KOPT-K1 (cell line): ENCODE data around the gene NOL3.
"Not testable (repeated sequence)": the region's sequence is repeated elsewhere in the genome, so short reads cannot be mapped to it uniquely, and the experiment has no call there.

Experiments used
- H3K27ac ChIP-seq: fragments of 200-600 bp; sonication (generic); 2 replicates; pipeline ENCODE4 v1.5.1; 2016; ENCODE audit warnings: antibody characterized with exemption, mild to moderate bottlenecking, low read depth, low read length; ENCODE audit not compliant: poor library complexity, severe bottlenecking
- H3K36me3 ChIP-seq: fragments of 200-600 bp; sonication (generic); 2 replicates; pipeline ENCODE4 v1.5.1; 2017; ENCODE audit warnings: antibody characterized with exemption, mild to moderate bottlenecking, low read length, moderate library complexity; ENCODE audit not compliant: insufficient read depth
- H3K9me3 ChIP-seq: fragments of 200-600 bp; sonication (generic); 2 replicates; pipeline ENCODE4 v1.5.1; 2017; ENCODE audit warnings: antibody characterized with exemption, low read length, mild to moderate bottlenecking; ENCODE audit not compliant: insufficient read depth, poor library complexity, severe bottlenecking

NOL3 gene

DNA sequence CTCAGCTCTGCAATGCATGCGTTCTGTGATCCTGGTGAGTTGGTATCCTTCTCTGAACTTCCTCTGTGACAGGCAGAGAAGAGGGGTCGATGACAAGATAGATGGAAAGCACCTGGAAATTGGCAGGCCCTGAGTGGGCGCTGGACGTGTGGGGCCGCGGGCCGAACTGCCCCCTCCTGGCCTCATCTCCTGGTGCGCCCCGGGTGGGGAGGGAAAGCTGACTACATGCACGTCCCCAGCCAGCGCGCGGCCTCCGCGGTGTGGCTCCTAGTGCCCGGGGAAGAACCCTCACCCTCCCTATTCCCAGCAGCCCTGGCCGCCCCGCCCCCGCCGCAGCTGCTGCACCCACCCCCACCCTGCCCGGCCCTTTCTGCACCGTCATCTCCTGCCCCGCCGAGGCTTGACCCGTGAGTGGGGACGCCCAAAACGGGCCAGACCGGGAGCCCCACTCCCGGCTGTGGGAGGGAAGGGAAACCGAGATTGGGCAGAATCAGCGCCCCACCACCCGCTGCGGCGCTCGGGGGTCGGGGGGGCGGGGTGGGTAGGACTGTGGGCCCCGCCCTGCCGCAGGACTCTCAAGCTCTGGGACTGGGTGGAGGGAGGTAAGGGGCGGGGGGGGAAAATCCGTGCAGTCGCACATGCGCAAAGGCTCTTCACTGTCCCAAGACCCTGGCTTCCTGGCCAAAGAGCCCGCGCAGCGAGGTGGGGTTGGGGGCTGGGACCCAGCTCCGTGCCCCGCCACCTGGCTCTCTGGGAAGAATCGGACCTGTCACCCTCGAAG is at the start of gene NOL3:
Gene NOL3 (plus strand): TSS at position 371 of the 781 bp plus-strand sequence.
- peak within 1 kb of the TSS; percentile 54 for H3K27ac ChIP-seq
- no peaks in the 10 kb centered on the region for H3K9me3 ChIP-seq
- H3K36me3 ChIP-seq, result no peaks in the 10 kb centered on the region

- H3K27ac ChIP-seq, H3K9me3 ChIP-seq: not testable (repeated sequence)
- peaks cover 72% of the 10 kb centered on the region for H3K36me3 ChIP-seq
These were observed 47.5 kb upstream of the NOL3 start for GRCh38 chr16:67122799-67123198.

DNA sequence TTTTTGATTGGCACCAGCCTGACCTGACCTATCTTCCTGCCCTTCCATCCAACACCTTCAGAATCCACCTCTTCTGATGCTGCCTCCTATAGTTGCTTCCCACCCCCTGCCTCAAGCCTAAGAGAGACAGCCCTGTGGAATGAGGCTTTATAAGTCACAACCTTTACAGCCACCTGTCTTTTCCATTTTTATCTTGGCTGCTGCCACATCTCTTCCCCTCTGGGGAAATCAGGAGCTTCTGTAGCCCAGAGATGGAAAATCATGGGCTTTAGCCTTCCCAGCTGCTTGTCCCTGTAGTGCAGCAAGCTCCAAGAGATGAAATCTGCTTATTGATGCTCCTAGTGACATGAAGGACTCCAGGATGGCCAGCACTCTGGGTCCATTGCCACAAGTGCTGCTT is 41.9 kb upstream of the NOL3 start:
- peaks cover 85% of the 10 kb centered on the region for H3K36me3 ChIP-seq
- no peaks in the 10 kb centered on the region for H3K9me3 ChIP-seq
- H3K27ac ChIP-seq, result no peak overlapping the region

DNA sequence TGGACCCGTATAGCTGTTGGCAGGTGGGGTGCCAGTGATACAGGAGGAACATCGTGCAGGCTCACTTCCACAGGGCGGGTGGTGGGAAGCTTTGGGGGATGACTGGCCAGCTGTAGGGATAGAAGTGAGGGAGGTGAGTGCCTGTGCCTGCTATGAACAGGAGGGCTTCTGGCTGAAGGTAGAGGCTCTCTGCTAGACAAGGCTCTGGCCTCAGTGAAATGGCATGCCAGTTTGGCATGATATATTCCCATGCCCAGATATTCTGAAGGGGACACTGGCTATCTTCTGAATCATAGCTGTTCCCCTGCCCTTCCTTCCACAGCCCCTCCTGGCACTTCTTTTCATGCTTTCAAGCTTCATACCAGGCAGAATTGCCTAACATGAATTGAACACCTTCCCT is 41.5 kb upstream of the NOL3 start:
- Histone ChIP-seq H3K36me3 (peaks cover 83% of the 10 kb centered on the region), H3K9me3 (no peaks in the 10 kb centered on the region), H3K27ac (no peak overlapping the region)

DNA sequence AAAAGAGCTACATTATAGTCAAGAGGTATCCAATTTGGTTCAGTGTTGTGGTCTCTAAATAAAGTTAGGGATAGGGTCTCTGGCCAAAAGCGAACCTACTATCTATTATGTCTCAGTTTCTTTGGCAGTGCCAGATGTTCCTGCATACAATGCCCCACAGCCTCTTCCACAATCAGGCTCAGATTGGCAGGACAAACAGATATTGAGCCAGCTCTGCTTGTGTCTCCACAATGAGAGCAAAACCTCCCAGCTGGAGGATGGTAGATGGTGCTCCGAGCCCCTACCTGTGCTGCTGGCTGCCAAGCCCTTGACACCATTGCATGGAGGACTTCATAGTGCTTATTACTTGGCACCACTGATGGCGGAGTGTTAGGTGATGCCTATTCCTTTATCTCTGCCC is 40.9 kb upstream of the NOL3 start:
- Histone ChIP-seq H3K36me3 (peaks cover 83% of the 10 kb centered on the region), H3K9me3 (no peaks in the 10 kb centered on the region), H3K27ac (no peak overlapping the region)

DNA sequence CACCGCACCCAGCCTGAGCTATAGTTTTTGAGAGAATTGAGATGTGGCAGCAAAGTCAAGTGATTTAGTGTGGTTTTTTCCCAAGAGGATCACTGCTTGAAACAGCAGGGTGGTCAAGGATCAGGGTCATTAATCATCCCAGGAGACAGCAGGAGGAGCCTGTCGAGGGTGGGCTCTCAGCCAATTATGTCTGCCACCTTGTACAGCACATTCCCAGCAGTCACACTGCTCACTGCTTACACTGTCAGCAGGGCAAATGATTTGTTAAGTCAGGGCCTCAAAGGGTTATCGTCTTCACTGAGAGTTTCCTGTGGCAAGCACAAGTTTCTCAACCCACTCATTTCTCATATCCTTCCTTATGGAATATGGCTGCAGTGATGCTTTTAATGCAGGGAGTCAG is 32.7 kb upstream of the NOL3 start:
- H3K27ac ChIP-seq, result no peak overlapping the region
- peaks cover 95% of the 10 kb centered on the region for H3K36me3 ChIP-seq
- no peaks in the 10 kb centered on the region for H3K9me3 ChIP-seq

DNA sequence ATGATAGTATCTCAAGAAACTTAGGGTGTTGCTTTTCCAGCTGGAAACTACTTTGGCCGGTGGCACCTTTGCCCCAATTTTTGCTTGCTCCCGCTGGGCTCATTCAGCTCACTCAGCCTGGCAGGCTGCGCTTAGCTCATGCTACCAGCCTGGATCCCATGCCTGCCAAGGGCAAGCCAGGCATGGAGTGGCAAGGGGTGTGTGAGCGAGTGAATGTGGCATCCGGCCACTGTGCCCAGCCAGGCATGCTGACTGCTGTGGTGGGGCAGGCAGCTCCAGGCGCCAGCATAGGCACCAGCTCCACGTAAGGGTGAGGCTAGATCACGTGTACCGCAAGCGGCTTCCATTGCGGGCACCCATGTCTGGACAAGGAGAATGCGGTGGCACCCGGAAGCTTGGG is 28.9 kb upstream of the NOL3 start:
- Histone ChIP-seq H3K9me3 (no peaks in the 10 kb centered on the region), H3K27ac (no peak overlapping the region), H3K36me3 (peaks cover 97% of the 10 kb centered on the region)

DNA sequence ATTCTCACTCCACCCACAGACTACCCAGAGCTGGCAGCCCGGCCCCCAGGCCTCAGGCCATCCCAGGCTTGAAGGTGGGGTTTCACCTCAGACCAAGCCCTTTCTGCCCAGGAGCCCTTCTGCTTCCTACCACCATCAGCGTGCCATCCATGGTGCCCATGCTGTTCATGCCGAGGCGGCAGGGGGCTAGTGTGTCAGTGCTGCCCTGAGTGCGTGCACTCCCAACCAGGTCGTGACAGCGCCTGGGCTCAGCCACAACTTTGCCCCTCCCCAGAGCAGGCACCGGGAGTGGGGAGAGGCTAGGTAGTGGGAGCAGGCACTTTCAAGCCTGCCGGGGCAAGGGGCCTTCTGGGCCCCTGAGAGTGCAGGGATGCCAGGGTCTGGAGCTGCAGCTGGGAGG is 28.0 kb upstream of the NOL3 start:
- H3K9me3 ChIP-seq, result no peaks in the 10 kb centered on the region
- peaks cover 97% of the 10 kb centered on the region for H3K36me3 ChIP-seq
- H3K27ac ChIP-seq, result no peak overlapping the region

DNA sequence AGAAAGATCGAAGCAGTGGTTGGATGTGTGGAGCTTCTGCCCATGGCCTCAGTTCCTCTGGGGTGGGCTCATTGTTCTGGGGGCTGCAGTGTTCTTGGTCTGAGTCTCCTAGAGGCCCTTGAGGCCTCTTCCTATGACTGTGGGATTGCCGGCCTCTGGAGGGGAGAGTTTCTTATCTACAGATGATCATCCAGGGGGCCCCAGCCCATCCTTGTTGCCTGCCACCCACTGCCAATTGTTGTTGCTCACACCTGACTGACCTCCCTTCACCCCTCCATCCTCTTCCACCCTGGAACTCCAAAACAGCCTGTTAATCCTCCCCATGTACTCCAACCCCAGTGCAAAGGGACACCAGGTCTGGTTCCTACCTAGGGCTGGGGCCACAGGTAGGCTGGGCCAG is 25.4 kb upstream of the NOL3 start:
- Histone ChIP-seq H3K9me3 (no peaks in the 10 kb centered on the region), H3K36me3 (peaks cover 97% of the 10 kb centered on the region), H3K27ac (no peak overlapping the region)

- H3K27ac ChIP-seq, result no peak overlapping the region
- no peaks in the 10 kb centered on the region for H3K9me3 ChIP-seq
- H3K36me3 ChIP-seq, result peaks cover 89% of the 10 kb centered on the region
These were observed 24.6 kb upstream of the NOL3 start for GRCh38 chr16:67145746-67146145.

GRCh38 chr16:67146523-67147357 is 23.6 kb upstream of the NOL3 start:
- no peak overlapping the region for H3K27ac ChIP-seq
- H3K36me3 ChIP-seq, result peaks cover 79% of the 10 kb centered on the region
- H3K9me3 ChIP-seq, result no peaks in the 10 kb centered on the region

GRCh38 chr16:67147437-67148140 is 22.7 kb upstream of the NOL3 start:
- H3K9me3 ChIP-seq, result no peaks in the 10 kb centered on the region
- H3K36me3 ChIP-seq, result peaks cover 70% of the 10 kb centered on the region

DNA sequence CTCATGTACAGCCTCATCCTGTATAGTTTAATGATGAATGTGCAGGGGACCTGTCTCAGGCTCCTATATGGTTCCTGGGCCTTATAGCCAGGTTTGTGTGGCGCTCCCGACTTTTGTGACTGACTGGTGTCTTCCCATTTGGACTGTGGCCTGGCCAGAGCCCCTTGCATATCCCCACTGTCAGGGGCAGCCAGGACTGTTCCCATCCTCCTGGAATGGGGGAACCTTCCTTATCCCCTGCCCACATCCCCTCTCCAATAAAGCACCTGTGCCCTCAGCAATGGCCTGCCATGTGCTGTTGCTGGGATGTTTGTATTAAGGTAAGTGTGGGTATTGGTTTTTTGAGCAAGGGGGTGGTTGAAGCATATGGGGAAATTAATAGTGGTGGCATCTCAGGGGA is 22.1 kb upstream of the NOL3 start:
- H3K9me3 ChIP-seq, result no peaks in the 10 kb centered on the region
- peaks cover 64% of the 10 kb centered on the region for H3K36me3 ChIP-seq
- H3K27ac ChIP-seq, result no peak overlapping the region

More at GRCh38 chr16:67147437-67148140, 22.7 kb upstream of the NOL3 start:
- H3K27ac ChIP-seq, result no peak overlapping the region

DNA sequence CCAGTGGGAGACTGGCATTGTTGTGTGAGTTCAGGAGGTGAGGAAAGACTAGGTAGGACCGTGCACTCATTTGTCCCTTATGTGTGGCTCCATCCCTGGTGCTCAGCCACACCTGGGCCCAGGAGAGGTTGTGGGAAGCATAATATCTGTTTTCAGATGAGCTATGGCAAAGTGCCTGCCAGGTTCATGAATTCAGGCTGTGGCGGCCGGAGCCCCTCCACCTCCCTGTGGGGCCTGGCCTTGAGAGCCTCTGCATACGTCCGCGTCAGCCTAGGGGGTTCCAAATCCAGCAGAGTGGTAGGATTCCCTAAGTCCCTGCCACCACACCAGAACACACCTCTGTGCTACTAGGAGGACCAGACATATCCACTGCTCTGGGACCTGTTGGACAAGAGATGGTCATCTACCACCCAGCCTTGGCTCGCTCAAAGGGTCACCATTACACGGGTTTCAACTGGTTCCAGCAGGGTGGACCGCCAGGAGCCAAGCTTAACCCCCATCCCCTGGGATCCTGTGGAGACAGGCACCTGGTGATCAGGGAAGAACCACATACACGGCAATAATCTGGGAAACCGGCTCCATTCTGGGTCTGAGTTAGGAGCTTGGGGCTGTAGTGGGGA is 21.6 kb upstream of the NOL3 start:
- H3K36me3 ChIP-seq, result peaks cover 60% of the 10 kb centered on the region
- H3K9me3 ChIP-seq, result no peaks in the 10 kb centered on the region
- no peak overlapping the region for H3K27ac ChIP-seq
